ENCODE data around the gene PRDX6.

- TF ChIP-seq CTCF (IDR thresholded peaks at IDR 0.05) (no peak), POLR2A (IDR thresholded peaks at IDR 0.05) (no peak), POLR2AphosphoS5 (IDR thresholded peaks at IDR 0.05) (no peak)
Measured at GRCh38 chr1:173504268-173504667, 27.1 kb downstream of the PRDX6 start.
